ENCODE results near the gene BRSK2.

DNA sequence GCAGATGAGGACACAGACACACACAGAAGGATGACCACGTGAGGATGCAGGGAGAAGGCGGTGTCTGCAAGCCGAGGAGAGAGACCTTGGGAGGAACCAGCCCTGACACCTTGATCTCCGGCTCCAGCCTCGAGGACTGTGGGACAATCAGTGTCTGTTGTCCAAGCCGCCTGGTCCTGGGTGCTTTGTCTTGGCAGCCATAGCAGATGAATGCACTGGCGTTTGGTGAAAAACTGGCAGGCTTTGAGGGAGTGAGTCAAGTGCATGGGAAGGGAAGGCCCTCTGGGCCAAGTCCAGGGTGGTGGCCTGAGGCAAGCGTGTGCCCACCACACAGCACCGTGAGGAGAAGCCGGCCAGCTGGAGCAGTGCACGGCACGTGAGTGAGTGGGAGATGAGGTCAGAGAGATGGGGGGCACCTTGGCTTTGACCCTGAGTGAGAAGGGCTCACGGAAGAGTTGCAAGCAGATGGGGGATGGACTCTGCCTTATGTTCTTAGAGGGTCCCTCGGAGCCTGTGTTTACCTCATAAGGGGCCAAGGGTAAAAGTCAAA is 12.4 kb upstream of the BRSK2 start:
- TF ChIP-seq CTCF (IDR thresholded peaks at IDR 0.05 in 2 of 3, conservative IDR thresholded peaks at IDR 0.05 in 1 of 3; ENCODE audit: insufficient read depth in 2 of 3, low read depth in 1 of 3, low read length in 3 of 3) (no peak), ZNF324 (CRISPR knock-in tag; IDR thresholded peaks at IDR 0.05) (no peak), CBX3 (IDR thresholded peaks at IDR 0.05; ENCODE audit: borderline replicate concordance in 1 of 2, low read length in 2 of 2) (no peak), TBL1XR1 (IDR thresholded peaks at IDR 0.05; ENCODE audit: low read length in 2 of 2) (no peak), MXI1 (IDR thresholded peaks at IDR 0.05; ENCODE audit: low read depth, low read length) (no peak), RAD21 (CRISPR knock-in tag; conservative IDR thresholded peaks at IDR 0.05 in 1 of 2, IDR thresholded peaks at IDR 0.05 in 1 of 2) (no peak), CREB1 (IDR thresholded peaks at IDR 0.05) (no peak), CREB1 (CRISPR knock-in tag; IDR thresholded peaks at IDR 0.05) (no peak), JUNB (CRISPR knock-in tag; conservative IDR thresholded peaks at IDR 0.05) (no peak), EP300 (IDR thresholded peaks at IDR 0.05; ENCODE audit: low read length) (no peak), NR2C2 (CRISPR knock-in tag; IDR thresholded peaks at IDR 0.05) (no peak), NR2C2 (tag; IDR thresholded peaks at IDR 0.05) (no peak)
- TF ChIP-seq, protein P1, sequence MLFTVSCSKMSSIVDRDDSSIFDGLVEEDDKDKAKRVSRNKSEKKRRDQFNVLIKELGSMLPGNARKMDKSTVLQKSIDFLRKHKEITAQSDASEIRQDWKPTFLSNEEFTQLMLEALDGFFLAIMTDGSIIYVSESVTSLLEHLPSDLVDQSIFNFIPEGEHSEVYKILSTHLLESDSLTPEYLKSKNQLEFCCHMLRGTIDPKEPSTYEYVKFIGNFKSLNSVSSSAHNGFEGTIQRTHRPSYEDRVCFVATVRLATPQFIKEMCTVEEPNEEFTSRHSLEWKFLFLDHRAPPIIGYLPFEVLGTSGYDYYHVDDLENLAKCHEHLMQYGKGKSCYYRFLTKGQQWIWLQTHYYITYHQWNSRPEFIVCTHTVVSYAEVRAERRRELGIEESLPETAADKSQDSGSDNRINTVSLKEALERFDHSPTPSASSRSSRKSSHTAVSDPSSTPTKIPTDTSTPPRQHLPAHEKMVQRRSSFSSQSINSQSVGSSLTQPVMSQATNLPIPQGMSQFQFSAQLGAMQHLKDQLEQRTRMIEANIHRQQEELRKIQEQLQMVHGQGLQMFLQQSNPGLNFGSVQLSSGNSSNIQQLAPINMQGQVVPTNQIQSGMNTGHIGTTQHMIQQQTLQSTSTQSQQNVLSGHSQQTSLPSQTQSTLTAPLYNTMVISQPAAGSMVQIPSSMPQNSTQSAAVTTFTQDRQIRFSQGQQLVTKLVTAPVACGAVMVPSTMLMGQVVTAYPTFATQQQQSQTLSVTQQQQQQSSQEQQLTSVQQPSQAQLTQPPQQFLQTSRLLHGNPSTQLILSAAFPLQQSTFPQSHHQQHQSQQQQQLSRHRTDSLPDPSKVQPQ (CRISPR knock-in tag; IDR thresholded peaks at IDR 0.05; ENCODE audit: borderline replicate concordance) = no peak
- TF ChIP-seq, protein P2, sequence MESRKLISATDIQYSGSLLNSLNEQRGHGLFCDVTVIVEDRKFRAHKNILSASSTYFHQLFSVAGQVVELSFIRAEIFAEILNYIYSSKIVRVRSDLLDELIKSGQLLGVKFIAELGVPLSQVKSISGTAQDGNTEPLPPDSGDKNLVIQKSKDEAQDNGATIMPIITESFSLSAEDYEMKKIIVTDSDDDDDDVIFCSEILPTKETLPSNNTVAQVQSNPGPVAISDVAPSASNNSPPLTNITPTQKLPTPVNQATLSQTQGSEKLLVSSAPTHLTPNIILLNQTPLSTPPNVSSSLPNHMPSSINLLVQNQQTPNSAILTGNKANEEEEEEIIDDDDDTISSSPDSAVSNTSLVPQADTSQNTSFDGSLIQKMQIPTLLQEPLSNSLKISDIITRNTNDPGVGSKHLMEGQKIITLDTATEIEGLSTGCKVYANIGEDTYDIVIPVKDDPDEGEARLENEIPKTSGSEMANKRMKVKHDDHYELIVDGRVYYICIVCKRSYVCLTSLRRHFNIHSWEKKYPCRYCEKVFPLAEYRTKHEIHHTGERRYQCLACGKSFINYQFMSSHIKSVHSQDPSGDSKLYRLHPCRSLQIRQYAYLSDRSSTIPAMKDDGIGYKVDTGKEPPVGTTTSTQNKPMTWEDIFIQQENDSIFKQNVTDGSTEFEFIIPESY (CRISPR knock-in tag; IDR thresholded peaks at IDR 0.05) = no peak

All from K562 (cell line).